Measurements from ENCODE around the gene PLEKHH2. TPM values are rescaled to one million over a fixed set of nuclear protein-coding genes. Genes with fewer than 3 reads are reported as not detected.

The PLEKHH2 gene
- total and polyA plus RNA-seq, 2 of the 13 experiments (the other 11 are each of a cell fraction or from before 2014, with no cell fraction given), result 1.1 to 3.0 TPM

GRCh38 chr2:43605079-43605655 lies 31.9 kb upstream of the PLEKHH2 start (continued):
- TF ChIP-seq CTCF (CRISPR knock-in tag; IDR thresholded peaks at IDR 0.05), result peak; percentile 81
- TF ChIP-seq ZBTB8A (CRISPR knock-in tag; IDR thresholded peaks at IDR 0.05; ENCODE audit: borderline replicate concordance, low read depth), result no peak
- TF ChIP-seq CAMTA2 (CRISPR knock-in tag; IDR thresholded peaks at IDR 0.05; ENCODE audit: borderline replicate concordance), result no peak
- no peak for TF ChIP-seq CBX5 (CRISPR knock-in tag; IDR thresholded peaks at IDR 0.05; ENCODE audit: borderline replicate concordance)

- ChIA-PET CTCF (ENCODE audit: low intra/inter-chr PET ratio, low total read pairs) (interaction anchor here (1.4 kb wide), 1 partner anchor 10 kb away, joined by 4 read pairs; the partner anchor contains the start of gene THADA), POLR2A (interaction anchor here (2.1 kb wide), 1 partner anchor 10 kb away, joined by 46 read pairs; the partner anchor contains the start of gene THADA)
- DNase-seq (ENCODE audit: low spot score) (no peak), ATAC-seq (no peak), FAIRE-seq (no peak)
- in situ Hi-C loops (cut with HindIII; ENCODE audit: extremely low pct_ligation_motif_present, low pct_unique_long_range_greater_than_20kb), result no loop called here
- intact Hi-C loops (cut with micrococcal nuclease; ENCODE audit: unreplicated experiment), result loop anchor here (2.0 to 5.0 kb wide), 2 partner anchors 25 to 166 kb away; partner anchors contain the start of gene DYNC2LI1
- Histone ChIP-seq H3K36me3 (replicated peaks in 1 of 2; ENCODE audit: control insufficient read depth in 1 of 2, insufficient read depth in 2 of 2, low read length in 2 of 2) (no peaks in the 10 kb centered on the region), H2AFZ (ENCODE audit: low read length) (peak overlapping the region; percentile 39), H3K4me1 (ENCODE audit: insufficient read depth, low read length) (peaks cover 26% of the 10 kb centered on the region), H3K9ac (ENCODE audit: insufficient read depth, low read depth, low read length) (peak overlapping the region; percentile 7; the same call in 1 of the 2 replicates), H3K4me3 (replicated peaks in 1 of 3; ENCODE audit: insufficient read depth in 1 of 3, low read depth in 2 of 3, low read length in 3 of 3) (no peak overlapping the region), H4K20me1 (ENCODE audit: insufficient read depth, low read length) (no peaks in the 10 kb centered on the region), H3K79me2 (ENCODE audit: insufficient read depth, low read length) (no peaks in the 10 kb centered on the region), H3K4me2 (ENCODE audit: low read depth, low read length) (peak overlapping the region; percentile 15; the same call in 1 of the 2 replicates), H3K27me3 (ENCODE audit: control insufficient read depth in 1 of 2, insufficient read depth in 2 of 2, low read length in 2 of 2) (0 out of 5 replicates have a peak, but pooled peaks cover 0 to 6% of the 10 kb centered on the region in 2 experiments), H3K27ac (ENCODE audit: extremely low read length, insufficient read depth, low read length) (no peak overlapping the region), H3K9me3 (ENCODE audit: low read length) (no peaks in the 10 kb centered on the region)
- no TSS peak for BruUV-seq (replicated peaks)
- WGBS (ENCODE audit: low lambda C conversion rate), result 35% methylated on average over 5 of the region's 5 CpGs
- TF ChIP-seq MIER2 (CRISPR knock-in tag; IDR thresholded peaks at IDR 0.05) (no peak), PRDM15 (CRISPR knock-in tag; IDR thresholded peaks at IDR 0.05) (no peak), ZNF235 (CRISPR knock-in tag; IDR thresholded peaks at IDR 0.05; ENCODE audit: borderline replicate concordance) (no peak), ZNF510 (CRISPR knock-in tag; IDR thresholded peaks at IDR 0.05; ENCODE audit: low read depth) (no peak), SIX1 (CRISPR knock-in tag; IDR thresholded peaks at IDR 0.05; ENCODE audit: borderline replicate concordance) (peak; percentile 89; the same call in 1 of the 2 replicates), RERE (CRISPR knock-in tag; IDR thresholded peaks at IDR 0.05; ENCODE audit: low read depth) (no peak), NCOA5 (CRISPR knock-in tag; IDR thresholded peaks at IDR 0.05) (no peak)
Measured at GRCh38 chr2:43605851-43606250, 31.2 kb upstream of the PLEKHH2 start.
